Endothelial cell of umbilical vein (primary cell): ENCODE data around the gene HDDC2. TPM values are rescaled to one million over a fixed set of nuclear protein-coding genes. Genes with fewer than 3 reads are reported as not detected.

Source experiments
- BruUV-seq: library from RNA; stranded (reverse); fragments of 400-500 nt; replicated peaks from 2 replicates; lab custom pipeline; 2021; lab: Mats Ljungman, UMichigan
- CTCF ChIA-PET: fragments of 300-600, 350-600 bp; sonication (Branson Sonifier 250); formaldehyde crosslinking; loops from one replicate; lab custom pipeline; 2021; ENCODE audit warnings: antibody characterized with exemption, inconsistent platforms; lab: Charles Lee
- POLR2A ChIA-PET: fragments of 300-600, 350-600 bp; sonication (Branson Sonifier 250); formaldehyde crosslinking; loops from one replicate; lab custom pipeline; 2021; ENCODE audit warnings: antibody characterized with exemption, inconsistent platforms; lab: Charles Lee
- DNase-seq: peaks from one replicate; pipeline ENCODE4 v3.0.0-alpha.2; 2011; ENCODE audit warnings: low read depth, low spot score
- FAIRE-seq: peaks from 2 replicates; lab custom pipeline; 2011; peaks lifted over from hg19 to GRCh38; lab: Jason Lieb, UNC
- H2AFZ ChIP-seq: 2 replicates; pipeline ENCODE4 v1.6.0; 2012; ENCODE audit warnings: low read depth, low read length, control low read depth, inconsistent platforms
- H3K27ac ChIP-seq: 2 replicates; pipeline ENCODE4 v1.5.1; 2011; ENCODE audit warnings: low read depth, mild to moderate bottlenecking, control low read depth, low read length, moderate library complexity; ENCODE audit not compliant: insufficient read depth
- H3K27me3 ChIP-seq, 2 experiments: 2 replicates each; pipeline versions ENCODE4 v1.6.0 to v1.6.1; 2011; ENCODE audit warnings: low read length in 2 of 2, mixed read lengths in 1 of 2; ENCODE audit not compliant: control insufficient read depth in 2 of 2, insufficient read depth in 2 of 2
- H3K36me3 ChIP-seq, 2 experiments: 2 replicates in 1 of 2; 3 replicates in 1 of 2; pipeline ENCODE4 v1.5.1; 2011; ENCODE audit warnings: low read length in 2 of 2, mild to moderate bottlenecking in 1 of 2, moderate library complexity in 1 of 2; ENCODE audit not compliant: control insufficient read depth in 2 of 2, insufficient read depth in 2 of 2; ENCODE audit errors: extremely low read depth in 1 of 2
- H3K4me1 ChIP-seq: 3 replicates; pipeline ENCODE4 v1.5.1; 2011; ENCODE audit warnings: mild to moderate bottlenecking, low read length; ENCODE audit not compliant: control insufficient read depth, insufficient read depth; ENCODE audit errors: extremely low read depth
- H3K4me2 ChIP-seq: 2 replicates; pipeline ENCODE4 v1.6.1; 2011; ENCODE audit warnings: low read length, control low read depth, mixed read lengths; ENCODE audit not compliant: insufficient read depth
- H3K4me3 ChIP-seq, 3 experiments: fragments of 200-600 bp in 1 of 3; sonication (generic), shearing (Covaris generic) in 1 of 3; replicated peaks in 1 of 3; 2 replicates each; pipeline ENCODE4 v1.5.1; 2011 to 2016; ENCODE audit warnings: control low read depth in 3 of 3, low read length in 3 of 3, mild to moderate bottlenecking in 2 of 3, inconsistent platforms in 1 of 3, low read depth in 1 of 3, moderate library complexity in 1 of 3; ENCODE audit not compliant: insufficient read depth in 1 of 3
- H3K79me2 ChIP-seq: 2 replicates; pipeline ENCODE4 v1.6.0; 2012; ENCODE audit warnings: low read length, inconsistent platforms; ENCODE audit not compliant: control insufficient read depth, insufficient read depth
- H3K9ac ChIP-seq: replicated peaks from 2 replicates; pipeline ENCODE3; 2011; ENCODE audit warnings: low read length, control low read depth; ENCODE audit not compliant: insufficient read depth; ENCODE audit errors: extremely low read depth
- H3K9me1 ChIP-seq: replicated peaks from 3 replicates; pipeline ENCODE4 v1.6.0; 2011; ENCODE audit warnings: mild to moderate bottlenecking, low read length; ENCODE audit not compliant: control insufficient read depth, insufficient read depth; ENCODE audit errors: extremely low read depth
- H3K9me3 ChIP-seq: replicated peaks from 2 replicates; pipeline ENCODE4 v1.5.1; 2012; ENCODE audit warnings: low read length, inconsistent platforms; ENCODE audit not compliant: control insufficient read depth, insufficient read depth
- H4K20me1 ChIP-seq: replicated peaks from 2 replicates; pipeline ENCODE3; 2011; ENCODE audit warnings: mild to moderate bottlenecking, low read length; ENCODE audit not compliant: control insufficient read depth, insufficient read depth; ENCODE audit errors: extremely low read depth
- EZH2 ChIP-seq: IDR thresholded peaks from 2 replicates; pipeline ENCODE4 v1.6.1; 2012; ENCODE audit warnings: borderline replicate concordance, low read depth, mild to moderate bottlenecking, moderate library complexity, low read length, inconsistent platforms; ENCODE audit not compliant: severe bottlenecking
- FOS ChIP-seq: IDR thresholded peaks from 2 replicates; pipeline ENCODE4 v1.6.1; 2011; ENCODE audit warnings: mild to moderate bottlenecking, low read length, moderate library complexity, borderline replicate concordance; ENCODE audit not compliant: insufficient read depth
- GATA2 ChIP-seq: IDR thresholded peaks from 2 replicates; pipeline ENCODE4 v1.7.0; 2011; ENCODE audit warnings: low read depth, mild to moderate bottlenecking, moderate library complexity, mixed read lengths, low read length; ENCODE audit not compliant: insufficient read length, insufficient read depth
- JUN ChIP-seq: IDR thresholded peaks from 2 replicates; pipeline ENCODE4 v1.6.1; 2011; ENCODE audit warnings: borderline replicate concordance, low read depth; ENCODE audit not compliant: insufficient read length, insufficient read depth
- MYC ChIP-seq: IDR thresholded peaks from one replicate; pipeline ENCODE4 v1.6.1; 2011; ENCODE audit warnings: mild to moderate bottlenecking, low read depth, low read length
- POLR2A ChIP-seq: IDR thresholded peaks from 2 replicates; pipeline ENCODE4 v1.6.1; 2012; ENCODE audit warnings: low read depth, mild to moderate bottlenecking, control low read depth, low read length
- POLR2AphosphoS5 ChIP-seq: IDR thresholded peaks from 2 replicates; pipeline ENCODE4 v1.6.1; 2012; ENCODE audit warnings: low read depth, mild to moderate bottlenecking, control low read depth, low read length, moderate library complexity; ENCODE audit not compliant: insufficient read depth
- dilution Hi-C: fragments of 300-500 bp; cut with MboI; formaldehyde crosslinking; loops from one replicate; pipeline ENCODE4 v1.15.0; 2019; ENCODE audit warnings: low sequenced_read_pairs; ENCODE audit not compliant: extremely low pct_ligation_motif_present
- intact Hi-C: fragments of 100-400 bp; cut with micrococcal nuclease; formaldehyde crosslinking; loops from one replicate; pipeline ENCODE4 v1.10.0; 2022
- polyA plus RNA-seq, 4 experiments: library from polyadenylated mRNA; depleted of rRNA in 3 of 4; stranded (reverse) in 3 of 4; unstranded in 1 of 4; fragments of >200 nt; gene quantifications; 2 replicates each; pipeline versions ENCODE4 v1.2.1 to v1.2.3, GENCODE V29; 2011 to 2012; ENCODE audit warnings: missing spikeins in 1 of 4
- total RNA-seq: library from RNA; stranded (reverse); gene quantifications from 2 replicates; pipeline ENCODE4 v1.2.3, GENCODE V29; 2021
- TF ChIP-seq, protein P1 (sequence below), 2 donors: IDR thresholded peaks; 1 replicate in 1 of 2; 2 replicates in 1 of 2; pipeline ENCODE4 v1.5.1; 2011; ENCODE audit warnings: low read length in 2 of 2, mild to moderate bottlenecking in 2 of 2, moderate library complexity in 2 of 2, control low read depth in 1 of 2, inconsistent platforms in 1 of 2, low read depth in 1 of 2; ENCODE audit not compliant: insufficient read depth in 1 of 2; ENCODE audit errors: extremely low read depth in 1 of 2
- TF ChIP-seq, protein P2 (sequence below): IDR thresholded peaks from 2 replicates; pipeline ENCODE4 v1.6.1; 2011; ENCODE audit not compliant: insufficient read depth, insufficient read length

HDDC2 gene
- total and polyA plus RNA-seq, 2 donors (not counting 3 experiments of a cell fraction or from before 2014, with no cell fraction given), result 12.6 to 13.6 TPM

DNA sequence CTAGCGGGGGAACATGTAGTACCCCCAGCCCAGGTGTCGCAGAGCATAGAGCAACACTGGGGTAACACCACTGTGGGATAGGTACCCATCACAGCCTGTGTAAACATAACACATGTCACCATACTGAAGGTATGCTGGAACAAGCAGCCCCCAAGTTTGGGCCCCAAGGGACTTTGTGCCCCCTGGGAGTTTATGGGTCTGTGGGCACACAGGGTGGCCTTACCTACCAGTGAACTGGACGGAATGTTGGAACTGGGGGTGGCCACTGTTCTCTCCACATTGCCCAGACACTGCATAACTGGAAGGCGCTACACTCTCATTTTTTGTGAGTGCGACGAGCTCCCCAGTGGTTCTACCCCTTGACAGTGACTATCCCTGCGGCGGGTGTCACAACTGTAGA lies 28.5 kb downstream of the HDDC2 start:
- no TSS peak for BruUV-seq

More for the DNA sequence above, 28.5 kb downstream of the HDDC2 start:
- Histone ChIP-seq H3K4me3 (no peak overlapping the region), H3K9me3 (no peaks in the 10 kb centered on the region), H2AFZ (no peak overlapping the region), H3K79me2 (no peaks in the 10 kb centered on the region), H3K27me3 (no peaks in the 10 kb centered on the region), H3K9me1 (no peaks in the 10 kb centered on the region), H3K36me3 (no peaks in the 10 kb centered on the region), H3K9ac (no peak overlapping the region), H3K4me1 (no peaks in the 10 kb centered on the region), H3K27ac (no peak overlapping the region), H3K4me2 (no peak overlapping the region), H4K20me1 (no peaks in the 10 kb centered on the region)
- POLR2A ChIA-PET, result no interaction called here
- CTCF ChIA-PET, result interaction anchor here (1.1 kb wide), 1 partner anchor 10 kb away, joined by 3 read pairs; no protein-coding TSS in a partner anchor
- TF ChIP-seq EZH2 (no peak), MYC (no peak), FOS (no peak), POLR2A (no peak), POLR2AphosphoS5 (no peak), GATA2 (no peak), JUN (no peak)
- TF ChIP-seq, protein P1, sequence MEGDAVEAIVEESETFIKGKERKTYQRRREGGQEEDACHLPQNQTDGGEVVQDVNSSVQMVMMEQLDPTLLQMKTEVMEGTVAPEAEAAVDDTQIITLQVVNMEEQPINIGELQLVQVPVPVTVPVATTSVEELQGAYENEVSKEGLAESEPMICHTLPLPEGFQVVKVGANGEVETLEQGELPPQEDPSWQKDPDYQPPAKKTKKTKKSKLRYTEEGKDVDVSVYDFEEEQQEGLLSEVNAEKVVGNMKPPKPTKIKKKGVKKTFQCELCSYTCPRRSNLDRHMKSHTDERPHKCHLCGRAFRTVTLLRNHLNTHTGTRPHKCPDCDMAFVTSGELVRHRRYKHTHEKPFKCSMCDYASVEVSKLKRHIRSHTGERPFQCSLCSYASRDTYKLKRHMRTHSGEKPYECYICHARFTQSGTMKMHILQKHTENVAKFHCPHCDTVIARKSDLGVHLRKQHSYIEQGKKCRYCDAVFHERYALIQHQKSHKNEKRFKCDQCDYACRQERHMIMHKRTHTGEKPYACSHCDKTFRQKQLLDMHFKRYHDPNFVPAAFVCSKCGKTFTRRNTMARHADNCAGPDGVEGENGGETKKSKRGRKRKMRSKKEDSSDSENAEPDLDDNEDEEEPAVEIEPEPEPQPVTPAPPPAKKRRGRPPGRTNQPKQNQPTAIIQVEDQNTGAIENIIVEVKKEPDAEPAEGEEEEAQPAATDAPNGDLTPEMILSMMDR (IDR thresholded peaks at IDR 0.05; ENCODE audit: extremely low read depth in 1 of 2, insufficient read depth in 1 of 2, low read depth in 1 of 2, low read length in 2 of 2), result no peak
- TF ChIP-seq, protein P2, sequence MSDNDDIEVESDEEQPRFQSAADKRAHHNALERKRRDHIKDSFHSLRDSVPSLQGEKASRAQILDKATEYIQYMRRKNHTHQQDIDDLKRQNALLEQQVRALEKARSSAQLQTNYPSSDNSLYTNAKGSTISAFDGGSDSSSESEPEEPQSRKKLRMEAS, result no peak
- DNase-seq (no peak), FAIRE-seq (no peak)
- intact Hi-C loops (no loop called here), dilution Hi-C loops (no loop called here)
